Mucosa of rectum (tissue), 2 donors: Measurements from ENCODE around the gene PEX11B.

ENCODE experiments used
- H3K27ac ChIP-seq, 2 donors: one replicate each; pipeline ENCODE4 v1.7.0; 2013; ENCODE audit warnings: inconsistent platforms in 2 of 2, low read depth in 2 of 2, low read length in 2 of 2
- H3K27me3 ChIP-seq, 2 donors: one replicate each; pipeline ENCODE4 v1.7.0; 2013; ENCODE audit warnings: low read length in 2 of 2; ENCODE audit not compliant: control insufficient read depth in 2 of 2, insufficient read depth in 2 of 2
- H3K36me3 ChIP-seq, 2 donors: one replicate each; pipeline ENCODE4 v1.7.0; 2013; ENCODE audit warnings: low read length in 2 of 2; ENCODE audit not compliant: control insufficient read depth in 2 of 2, insufficient read depth in 2 of 2
- H3K4me1 ChIP-seq, 2 donors: one replicate each; pipeline ENCODE4 v1.7.0; 2013; ENCODE audit warnings: low read length in 2 of 2, mild to moderate bottlenecking in 1 of 2; ENCODE audit not compliant: control insufficient read depth in 2 of 2, insufficient read depth in 2 of 2
- H3K4me3 ChIP-seq, 2 donors: one replicate each; pipeline ENCODE4 v1.7.0; 2013; ENCODE audit warnings: low read length in 2 of 2
- H3K9ac ChIP-seq, 2 donors: one replicate each; pipeline ENCODE4 v1.7.0; 2013; ENCODE audit warnings: low read length in 2 of 2, low read depth in 1 of 2, mild to moderate bottlenecking in 1 of 2
- H3K9me3 ChIP-seq, 2 donors: one replicate each; pipeline ENCODE4 v1.7.0; 2013; ENCODE audit warnings: low read length in 2 of 2; ENCODE audit not compliant: control insufficient read depth in 2 of 2
- donor health status: healthy.
- donor health status: Normal muscosa, but diverticular disease.

The PEX11B gene

GRCh38 chr1:145891587-145892485 is 26.7 kb downstream of the PEX11B start:
- H3K4me1 ChIP-seq = peaks cover 10 to 17% of the 10 kb centered on the region in 2 donors
- no peaks in the 10 kb centered on the region for H3K9me3 ChIP-seq
- peak overlapping the region; percentile 68 to 86 for H3K27ac ChIP-seq
- no peaks in the 10 kb centered on the region for H3K27me3 ChIP-seq
- H3K9ac ChIP-seq = peak overlapping the region in 1 of 2 donors; percentile 28
- H3K36me3 ChIP-seq = no peaks in the 10 kb centered on the region
- H3K4me3 ChIP-seq = peak overlapping the region; percentile 39 to 42

GRCh38 chr1:145891143-145891542 is 27.4 kb downstream of the PEX11B start:
- peak overlapping the region; percentile 8 to 28 for H3K9ac ChIP-seq
- H3K9me3 ChIP-seq = no peaks in the 10 kb centered on the region
- H3K36me3 ChIP-seq = no peaks in the 10 kb centered on the region
- H3K4me1 ChIP-seq = peaks cover 10 to 17% of the 10 kb centered on the region in 2 donors
- H3K4me3 ChIP-seq = no peak overlapping the region
- H3K27me3 ChIP-seq = no peaks in the 10 kb centered on the region
- H3K27ac ChIP-seq = peak overlapping the region; percentile 68 to 86

- H3K4me1 ChIP-seq = peaks cover 15 to 20% of the 10 kb centered on the region in 2 donors
- H3K27me3 ChIP-seq = peaks cover 2 to 7% of the 10 kb centered on the region in 2 donors
- H3K4me3 ChIP-seq = no peak overlapping the region
- no peak overlapping the region for H3K27ac ChIP-seq
- H3K9ac ChIP-seq = no peak overlapping the region
- no peaks in the 10 kb centered on the region for H3K9me3 ChIP-seq
- no peaks in the 10 kb centered on the region for H3K36me3 ChIP-seq
Measured at GRCh38 chr1:145889722-145890121, 28.8 kb downstream of the PEX11B start.

GRCh38 chr1:145887631-145888030 is 30.9 kb downstream of the PEX11B start:
- no peaks in the 10 kb centered on the region for H3K36me3 ChIP-seq
- H3K4me1 ChIP-seq = peaks cover 15 to 20% of the 10 kb centered on the region in 2 donors
- H3K27me3 ChIP-seq = peaks cover 9 to 18% of the 10 kb centered on the region in 2 donors
- H3K9ac ChIP-seq = no peak overlapping the region
- no peak overlapping the region for H3K27ac ChIP-seq
- no peak overlapping the region for H3K4me3 ChIP-seq
- H3K9me3 ChIP-seq = no peaks in the 10 kb centered on the region

- H3K4me1 ChIP-seq = peaks cover 10 to 11% of the 10 kb centered on the region in 2 donors
- H3K9ac ChIP-seq = no peak overlapping the region
- H3K9me3 ChIP-seq = no peaks in the 10 kb centered on the region
- no peak overlapping the region for H3K4me3 ChIP-seq
- H3K27ac ChIP-seq = no peak overlapping the region
- no peaks in the 10 kb centered on the region for H3K36me3 ChIP-seq
- H3K27me3 ChIP-seq = peaks cover 9 to 18% of the 10 kb centered on the region in 2 donors
Measured at GRCh38 chr1:145886816-145887215, 31.7 kb downstream of the PEX11B start.

GRCh38 chr1:145886390-145886789 is 32.1 kb downstream of the PEX11B start:
- peak overlapping the region; percentile 68 to 80 for H3K4me3 ChIP-seq
- H3K27me3 ChIP-seq = peaks cover 11 to 18% of the 10 kb centered on the region in 2 donors
- no peaks in the 10 kb centered on the region for H3K9me3 ChIP-seq
- peaks cover 5 to 8% of the 10 kb centered on the region in 2 donors for H3K4me1 ChIP-seq
- H3K27ac ChIP-seq = no peak overlapping the region
- H3K9ac ChIP-seq = no peak overlapping the region
- no peaks in the 10 kb centered on the region for H3K36me3 ChIP-seq

GRCh38 chr1:145885738-145886287 is 32.7 kb downstream of the PEX11B start, which contains the start of gene ANKRD35:
Gene ANKRD35 (minus strand): TSS chr1:145885866. CDS start chr1:145885758, 108 bp downstream.
- H3K9ac ChIP-seq = no peak within 1 kb of the TSS
- H3K9me3 ChIP-seq = no peaks in the 10 kb centered on the region
- no peak within 1 kb of the TSS for H3K27ac ChIP-seq
- H3K27me3 ChIP-seq = peaks cover 12 to 18% of the 10 kb centered on the region in 2 donors
- peaks cover 3 to 5% of the 10 kb centered on the region in 2 donors for H3K4me1 ChIP-seq
- H3K4me3 ChIP-seq = peak within 1 kb of the TSS; percentile 68 to 80
- no peaks in the 10 kb centered on the region for H3K36me3 ChIP-seq

- Histone ChIP-seq H3K27ac (no peak overlapping the region), H3K4me3 (no peak overlapping the region), H3K9ac (no peak overlapping the region), H3K36me3 (no peaks in the 10 kb centered on the region), H3K9me3 (no peaks in the 10 kb centered on the region), H3K27me3 (peaks cover 12 to 18% of the 10 kb centered on the region in 2 donors), H3K4me1 (peaks cover 3 to 5% of the 10 kb centered on the region in 2 donors)
Measured at GRCh38 chr1:145884675-145885074, 33.8 kb downstream of the PEX11B start.

- Histone ChIP-seq H3K27ac (no peak overlapping the region), H3K9me3 (no peaks in the 10 kb centered on the region), H3K9ac (no peak overlapping the region)
Measured at GRCh38 chr1:145879775-145880174, 38.7 kb downstream of the PEX11B start.

GRCh38 chr1:145878724-145879123 is 39.8 kb downstream of the PEX11B start:
- Histone ChIP-seq H3K4me3 (no peak overlapping the region), H3K9ac (no peak overlapping the region), H3K4me1 (no peaks in the 10 kb centered on the region), H3K27ac (no peak overlapping the region), H3K27me3 (peaks cover under 1 to 4% of the 10 kb centered on the region in 2 donors), H3K36me3 (no peaks in the 10 kb centered on the region), H3K9me3 (no peaks in the 10 kb centered on the region)

More at GRCh38 chr1:145879775-145880174, 38.7 kb downstream of the PEX11B start:
- Histone ChIP-seq H3K36me3 (no peaks in the 10 kb centered on the region), H3K4me3 (no peak overlapping the region), H3K27me3 (peaks cover 10 to 11% of the 10 kb centered on the region in 2 donors), H3K4me1 (no peaks in the 10 kb centered on the region)
